ENCODE measurements around the gene ESRRB.

DNA sequence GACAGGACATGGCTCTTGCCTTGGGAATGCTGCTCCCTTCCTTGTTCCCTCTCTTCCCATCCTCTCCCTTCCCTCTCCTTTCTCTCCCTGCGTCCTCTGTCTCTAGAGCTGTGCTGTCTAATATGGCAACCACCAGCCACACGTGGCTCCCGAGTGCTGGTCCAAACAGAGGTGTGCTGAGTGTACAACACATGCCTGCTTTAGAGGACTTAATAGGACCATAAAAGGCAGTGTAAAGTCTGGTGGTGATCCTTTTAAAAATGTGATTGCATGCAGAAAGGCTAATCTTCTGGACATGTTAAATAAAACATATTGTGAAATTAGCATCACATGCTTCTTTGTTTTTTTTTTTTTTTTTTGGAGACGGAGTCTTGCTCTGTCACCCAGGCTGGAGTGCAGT, 87.2 kb downstream of the ESRRB start:
- TF ChIP-seq CTCF (conservative IDR thresholded peaks at IDR 0.05; ENCODE audit: low read length) (no peak), EZH2phosphoT487 (IDR thresholded peaks at IDR 0.05; ENCODE audit: borderline replicate concordance, low read depth, low read length) (no peak)
